Measurements from ENCODE around the gene AQP1.

AQP1 gene

DNA sequence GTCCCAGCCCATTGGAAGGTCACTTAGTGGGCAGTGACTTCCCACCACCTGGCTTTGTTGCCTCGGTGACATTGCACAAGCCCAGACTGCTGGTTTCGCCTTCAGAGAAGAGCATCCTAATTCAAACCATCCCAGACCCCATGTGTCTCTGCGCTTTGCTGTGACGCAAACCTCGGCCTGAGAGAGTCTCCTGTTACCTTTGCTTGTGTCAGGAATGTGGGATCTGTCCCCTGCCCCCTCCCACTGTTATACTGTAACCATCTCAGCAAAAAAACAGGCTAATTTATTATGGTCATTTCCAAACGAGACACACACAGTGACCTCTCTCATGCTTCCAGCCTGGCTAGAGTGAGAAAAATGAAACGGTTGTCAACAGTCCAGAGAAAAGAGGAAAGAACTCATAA, 25.0 kb upstream of the AQP1 start:
- no peak for DNase-seq

DNA sequence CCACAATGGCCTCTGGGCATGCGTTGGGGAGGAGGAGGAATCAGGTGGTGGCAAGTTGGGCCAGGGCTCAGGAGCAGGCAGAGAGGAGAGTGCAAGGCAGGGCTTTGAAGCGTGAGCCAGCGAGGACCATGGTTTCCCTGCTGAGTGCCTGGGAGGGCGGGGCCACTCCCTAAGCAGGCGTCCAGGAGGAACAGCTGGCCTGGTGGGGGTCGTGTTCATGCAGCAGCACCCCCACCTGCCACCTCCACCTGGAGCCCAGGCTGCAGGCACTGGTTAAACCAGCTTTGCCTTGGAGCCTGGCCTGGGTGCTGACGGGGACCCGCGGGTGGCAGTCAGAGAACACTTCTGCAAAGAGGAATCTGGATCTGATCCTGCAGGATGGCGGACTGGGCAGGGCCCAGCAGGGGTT, 24.2 kb upstream of the AQP1 start:
- DNase-seq = no peak

DNA sequence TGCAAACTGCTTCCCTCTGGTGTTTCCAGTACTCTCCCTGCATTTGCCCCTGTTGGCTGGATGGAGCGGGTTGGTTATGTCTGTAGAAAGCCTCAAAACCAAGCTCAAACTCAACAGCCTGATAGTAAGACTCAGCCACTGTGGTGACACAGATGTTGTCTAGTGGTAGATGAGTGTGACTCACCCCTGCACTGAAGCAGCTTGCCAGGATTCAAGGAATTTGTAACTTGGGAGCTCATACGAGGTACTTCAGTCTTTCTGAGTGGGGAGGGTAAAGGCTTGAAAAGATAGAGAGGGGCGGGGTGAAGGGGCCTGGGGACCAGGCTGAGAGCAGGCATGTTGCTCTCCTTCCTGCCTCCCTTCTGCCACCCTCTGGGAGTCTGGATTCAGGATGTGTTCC, 22.9 kb upstream of the AQP1 start:
- no peak for DNase-seq

DNA sequence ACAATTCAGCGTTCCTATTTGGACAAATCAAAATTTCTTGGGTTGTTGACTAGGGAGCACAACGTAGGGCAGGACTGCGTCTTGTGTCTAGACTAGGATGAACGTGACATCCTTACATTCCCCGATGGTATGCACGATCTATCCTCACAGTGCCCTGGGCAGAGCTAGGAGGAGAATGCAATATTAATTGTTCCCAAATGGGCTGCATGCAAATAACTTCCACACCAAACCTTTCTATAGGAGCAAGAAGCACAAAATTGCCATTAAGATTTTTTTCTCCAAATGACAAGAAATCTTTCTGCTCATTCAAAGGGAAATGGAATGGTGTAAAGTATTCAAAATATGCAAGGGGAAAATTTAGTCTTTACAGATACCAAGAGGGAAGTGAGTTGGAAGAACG, 21.4 kb upstream of the AQP1 start:
- DNase-seq = no peak

DNA sequence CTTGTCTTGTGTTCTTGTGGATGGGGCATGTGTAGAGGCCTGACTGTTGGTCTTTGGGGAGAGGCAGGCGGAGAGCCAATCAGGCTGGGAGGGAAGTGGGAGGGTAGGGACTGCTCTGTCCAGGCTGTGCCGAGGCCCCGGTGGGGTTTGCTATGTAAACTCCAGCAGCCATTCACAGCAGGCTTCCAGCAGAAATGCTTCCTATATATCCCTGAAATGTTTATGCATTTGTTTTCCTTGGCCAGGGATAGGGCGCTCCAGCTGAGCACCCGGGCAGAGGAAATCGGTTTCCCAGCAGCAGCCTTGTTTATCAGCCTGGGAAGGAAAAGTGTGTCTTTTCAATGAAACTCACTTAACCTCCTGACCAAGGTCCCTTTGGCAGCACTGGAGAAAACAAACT, 18.3 kb upstream of the AQP1 start:
- peak; percentile 64 for DNase-seq

DNA sequence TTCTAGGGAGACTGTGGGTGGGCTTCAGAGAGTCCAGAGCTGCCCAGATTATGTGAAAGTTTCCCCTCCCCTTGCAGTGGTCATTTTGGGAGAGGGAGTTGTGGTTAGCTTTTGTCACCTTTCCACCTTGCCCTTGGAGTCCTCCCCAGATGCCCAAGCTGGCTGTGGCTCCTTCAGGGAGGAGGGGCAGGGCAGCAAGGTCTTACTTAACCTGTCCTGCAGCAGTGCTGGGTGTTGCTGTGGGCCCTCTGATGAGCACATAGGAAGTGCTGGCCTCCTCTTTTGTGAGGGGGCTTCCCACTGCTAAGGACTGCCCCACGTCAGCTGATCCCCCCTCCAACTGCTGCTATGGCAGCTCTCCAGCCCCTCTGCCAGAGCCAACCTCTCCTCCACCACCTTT, 17.6 kb upstream of the AQP1 start:
- no peak for DNase-seq

DNA sequence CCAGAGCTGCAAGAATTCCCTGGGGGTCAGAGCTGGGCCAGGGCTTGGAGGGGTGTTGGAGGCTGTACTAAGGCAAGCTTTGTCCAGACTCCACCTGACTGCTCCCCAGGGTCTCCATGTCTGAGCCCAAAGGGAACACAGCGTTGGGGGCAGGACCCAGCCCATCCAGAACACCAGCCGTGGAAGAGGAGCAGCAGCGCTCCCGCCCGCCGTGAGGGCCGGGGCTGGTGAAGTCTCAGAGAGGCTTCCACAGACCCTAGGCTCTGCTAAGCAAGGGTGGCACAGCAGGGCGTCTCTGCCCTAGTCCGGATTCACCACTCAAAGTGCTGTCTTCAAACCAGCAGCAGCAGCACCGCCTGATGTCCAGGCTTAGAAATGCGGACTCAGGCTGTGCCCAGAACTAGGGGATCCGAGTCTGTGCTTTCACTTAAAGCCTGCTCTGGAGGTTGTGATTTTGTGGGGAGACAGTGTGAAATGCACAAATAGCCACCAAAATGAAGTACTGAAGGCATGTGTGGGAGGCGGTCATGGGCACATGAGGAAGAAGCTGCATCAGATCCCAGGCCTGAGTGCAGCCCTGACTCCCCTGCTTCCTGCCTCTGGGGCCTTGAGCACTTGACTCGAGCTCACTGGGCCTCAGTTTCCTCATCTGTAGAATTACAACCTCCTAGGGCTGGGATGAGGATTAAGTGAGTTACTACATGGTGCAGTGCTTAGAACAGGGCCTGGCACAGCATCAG, 16.6 kb upstream of the AQP1 start:
- no peak for DNase-seq

DNA sequence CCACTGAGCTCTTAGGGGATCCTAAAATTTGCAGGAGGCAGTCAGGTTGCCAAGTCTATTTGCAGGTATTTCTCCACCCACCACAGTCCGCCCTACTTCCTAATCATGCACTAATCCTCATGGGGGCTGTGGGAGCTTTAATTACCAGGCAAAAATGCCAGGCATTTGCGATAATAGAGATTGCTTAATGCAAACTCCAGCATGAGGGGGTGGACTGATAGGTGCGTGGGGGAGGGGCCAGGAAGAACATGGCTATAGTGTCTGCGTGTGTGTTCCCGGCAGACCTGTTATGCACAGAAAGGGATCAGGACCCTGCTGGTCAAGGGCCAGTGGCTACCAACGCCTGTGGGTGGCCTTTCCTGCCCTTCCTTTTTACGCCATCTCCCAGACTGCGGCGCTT, 15.6 kb upstream of the AQP1 start:
- DNase-seq = no peak

DNA sequence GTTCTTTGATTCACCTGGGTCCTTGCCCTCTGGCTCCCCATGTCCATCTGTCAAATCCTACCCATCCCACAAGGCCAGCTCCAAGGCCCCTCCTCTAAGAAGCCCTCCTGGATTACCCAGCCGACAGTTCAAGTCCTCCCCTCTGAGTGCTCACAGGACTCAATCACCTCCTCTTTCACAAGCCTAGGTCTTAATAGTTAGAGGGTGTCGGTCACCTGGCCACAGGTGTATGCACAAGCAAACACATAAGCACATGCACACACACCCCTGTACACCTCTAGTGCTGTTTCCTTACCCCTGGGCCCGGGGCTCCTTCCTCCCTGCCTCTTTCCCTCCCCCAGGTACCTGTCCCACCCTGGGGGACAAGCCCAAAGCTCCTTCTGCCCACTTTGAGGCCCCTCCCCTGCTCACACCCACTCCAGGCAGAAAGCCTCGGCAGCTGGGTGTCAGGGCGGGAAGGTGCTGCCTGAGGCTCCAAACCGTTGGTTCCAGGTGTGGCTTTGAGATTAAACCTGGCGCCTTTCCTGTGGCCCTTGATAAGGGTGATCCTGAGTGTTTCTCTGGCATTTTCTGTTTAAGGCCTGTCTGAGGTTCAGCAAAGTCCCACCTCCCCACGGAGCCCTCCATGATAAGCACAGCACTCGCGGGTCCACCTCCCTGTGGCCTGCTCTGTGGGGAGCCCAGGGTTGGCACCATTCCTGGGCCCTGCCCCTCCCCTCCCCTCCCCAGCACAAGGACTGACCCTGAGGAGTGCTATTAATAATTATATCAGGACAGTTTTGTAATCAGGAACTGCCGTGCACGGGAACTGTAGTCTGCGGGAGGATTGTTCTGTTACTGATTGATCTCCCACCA, 14.6 kb upstream of the AQP1 start:
- no peak for DNase-seq

DNA sequence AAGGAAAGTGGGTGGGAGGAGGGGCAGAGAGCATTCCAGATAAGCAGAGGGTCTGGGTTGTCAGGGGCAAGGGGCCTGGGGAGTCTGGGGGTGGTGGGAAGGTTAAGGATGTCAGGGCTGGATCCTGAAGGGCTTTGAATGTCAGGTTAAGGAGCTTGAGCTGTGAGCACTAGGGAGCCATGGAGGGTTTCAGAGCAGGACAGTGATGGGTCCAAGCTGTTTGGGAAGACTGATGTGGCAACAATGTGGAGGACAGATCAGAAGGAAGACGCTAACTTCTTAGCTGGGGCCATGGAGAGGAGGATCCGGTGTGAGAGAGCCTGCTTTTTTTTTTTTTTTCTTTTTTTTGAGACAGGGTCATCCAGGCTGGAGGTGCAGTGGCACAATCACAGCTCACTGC, 13.9 kb upstream of the AQP1 start:
- DNase-seq = no peak

DNA sequence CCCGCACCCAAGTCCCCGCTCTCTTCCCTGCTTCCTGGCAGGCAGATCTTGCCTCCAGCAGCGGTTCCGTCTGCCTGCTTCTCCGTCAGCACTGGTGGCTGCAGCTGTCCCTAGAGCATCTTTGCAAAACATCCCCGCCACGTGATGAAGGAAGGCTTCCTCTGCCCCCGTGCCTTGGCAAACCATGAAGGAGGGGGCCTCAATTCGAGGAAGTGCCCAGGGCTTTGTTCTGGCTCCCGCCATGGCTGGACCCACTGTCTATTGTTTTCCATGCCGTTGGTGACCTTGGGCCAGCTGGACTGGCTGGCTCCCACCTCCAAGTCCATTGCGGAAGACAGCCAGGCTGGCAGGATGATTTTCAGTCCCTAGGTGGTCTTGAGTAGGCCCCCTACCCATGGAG, 13.2 kb upstream of the AQP1 start:
- DNase-seq = no peak

DNA sequence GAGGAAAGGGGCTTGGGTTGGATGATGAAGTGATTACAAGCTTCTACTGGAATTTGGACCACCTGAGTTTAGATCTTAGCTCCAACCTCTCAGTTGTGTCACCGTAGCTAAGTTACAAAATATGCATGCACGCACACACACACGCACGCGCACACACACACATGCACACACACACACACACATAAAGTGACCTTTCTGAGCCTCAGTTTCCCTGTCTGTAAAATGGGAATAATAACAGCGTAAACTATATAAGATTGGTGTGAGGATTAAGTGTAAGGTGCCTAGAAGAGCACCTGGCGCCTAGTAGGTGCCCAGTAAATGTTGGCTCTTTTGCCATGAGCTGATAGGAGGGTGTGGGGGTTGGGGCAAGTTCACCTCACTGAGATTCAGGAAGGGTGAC, 12.6 kb upstream of the AQP1 start:
- no peak for DNase-seq

DNA sequence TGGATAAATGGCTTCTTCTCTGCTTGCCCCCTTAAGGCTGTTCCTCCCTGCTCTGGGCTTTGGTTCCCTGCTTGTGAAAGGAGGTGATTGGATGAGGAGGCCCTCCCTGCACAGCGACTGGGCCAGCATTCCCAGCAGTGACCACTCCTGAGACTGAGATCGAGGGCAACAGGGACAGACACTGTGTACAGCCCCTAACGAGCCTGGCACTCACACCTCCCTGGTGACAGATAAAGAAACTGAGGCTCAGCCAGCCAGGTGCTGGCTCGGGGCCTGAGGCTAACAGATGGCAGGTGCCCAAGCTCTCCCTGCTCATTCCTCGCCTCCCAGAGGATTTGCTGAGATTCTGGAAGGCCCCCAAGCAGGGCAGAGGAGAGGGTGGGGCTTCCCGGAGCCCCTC, 12.0 kb upstream of the AQP1 start:
- no peak for DNase-seq

DNA sequence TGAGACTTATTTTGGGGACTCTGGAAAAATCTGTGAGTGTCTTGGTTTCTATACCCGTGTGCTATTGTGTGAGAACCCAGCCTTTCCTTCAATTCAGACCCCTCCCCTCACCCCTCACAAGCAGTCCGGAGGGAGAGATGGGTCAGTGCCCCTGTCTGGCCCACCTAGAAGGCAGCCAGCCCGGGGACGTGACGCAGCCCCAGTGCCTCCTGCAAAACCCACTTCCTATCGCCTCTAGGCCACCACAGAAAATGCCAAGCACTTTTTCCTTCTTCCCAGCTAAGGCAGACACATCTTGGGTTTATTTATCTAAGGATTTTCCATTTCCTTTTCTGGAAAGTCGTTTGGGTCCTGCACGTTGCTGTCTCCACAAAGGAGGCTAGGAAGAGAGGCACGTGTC, 11.6 kb upstream of the AQP1 start:
- DNase-seq = no peak

DNA sequence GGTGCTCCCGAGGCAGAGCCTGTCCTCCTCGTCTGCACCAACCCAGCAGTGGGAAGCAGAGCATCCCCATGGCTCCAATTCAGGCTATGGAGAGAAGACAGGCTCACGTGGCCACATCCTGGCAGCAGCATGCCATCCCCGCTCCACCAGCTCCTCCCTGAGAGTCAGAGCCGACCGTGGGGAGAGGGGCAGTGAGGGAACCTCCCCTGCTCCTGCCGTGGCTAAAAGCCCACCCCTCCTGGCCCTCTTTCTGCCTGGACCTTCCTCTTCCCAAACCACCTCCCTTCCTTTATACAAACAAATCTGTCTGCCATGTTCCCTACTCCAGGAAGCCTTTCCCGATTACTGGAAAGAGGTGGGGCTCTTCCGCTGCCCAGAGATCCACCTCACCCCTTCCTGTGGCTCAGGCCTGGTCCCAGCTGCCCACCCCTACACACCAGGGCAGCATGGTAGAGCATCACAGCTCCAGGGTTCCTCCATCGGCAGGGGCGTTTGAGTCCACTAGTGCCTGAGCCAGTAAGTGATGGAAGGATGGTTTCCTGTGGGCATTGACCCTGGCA, 10.8 kb upstream of the AQP1 start:
- no peak for DNase-seq

DNA sequence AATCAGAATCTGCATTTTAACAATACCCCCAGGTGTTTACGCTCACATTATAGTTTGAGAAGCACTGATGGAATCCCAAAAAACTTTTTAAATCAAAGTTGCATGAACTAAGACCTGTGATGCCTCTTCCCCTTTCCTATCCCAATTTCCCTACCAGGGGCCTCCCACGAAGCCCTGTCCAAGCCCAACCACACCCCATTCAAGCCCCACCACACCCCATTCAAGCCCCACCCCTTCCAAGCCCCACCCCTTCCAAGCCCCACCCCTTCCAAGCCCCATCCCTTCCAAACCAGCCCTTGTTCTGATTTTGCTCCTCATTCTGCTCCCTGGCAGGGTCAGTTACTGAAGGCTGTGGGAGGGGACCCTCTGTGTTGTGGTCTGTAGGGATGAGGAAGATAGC, 9.8 kb upstream of the AQP1 start:
- no peak for DNase-seq

DNA sequence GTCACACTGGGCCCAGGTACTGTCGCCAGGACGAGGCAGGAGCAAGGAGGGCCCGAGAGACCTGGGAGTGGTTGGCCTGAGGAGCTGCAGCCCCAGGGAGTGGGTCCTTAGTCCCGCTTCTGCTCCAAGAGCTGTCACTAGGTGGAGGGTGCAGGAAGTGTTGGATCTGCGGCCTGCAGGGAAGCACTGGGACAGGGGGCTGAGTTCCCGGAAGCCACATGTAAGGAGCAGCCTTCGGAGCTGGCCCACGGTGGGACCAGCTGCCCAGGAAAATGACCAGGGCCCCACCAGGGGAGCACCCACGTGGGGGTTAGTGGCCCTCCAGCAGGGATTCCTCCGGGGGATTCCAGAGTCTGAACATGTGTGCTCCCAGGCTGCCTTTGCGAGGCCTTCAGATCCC, 9.2 kb upstream of the AQP1 start:
- DNase-seq = no peak

DNA sequence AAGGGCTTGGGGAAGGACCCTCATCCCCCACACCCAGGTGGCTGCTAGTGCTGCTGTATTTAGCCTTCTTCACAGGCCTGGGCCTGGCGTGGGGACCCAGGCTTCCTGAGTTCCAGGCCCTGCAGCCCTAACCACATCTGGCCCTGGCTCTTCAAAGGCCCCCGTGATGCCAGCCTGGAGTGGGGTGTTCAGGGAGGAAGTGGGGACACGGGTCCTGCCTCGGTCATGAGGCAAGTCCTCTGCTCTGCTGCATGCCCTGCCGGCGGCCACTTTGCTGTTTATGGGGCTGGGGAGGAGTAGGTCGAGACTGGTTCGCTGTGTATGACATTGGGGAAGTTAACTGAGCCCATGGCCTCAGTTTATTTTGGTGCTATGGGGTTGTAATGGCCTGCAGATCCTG, 8.5 kb upstream of the AQP1 start:
- no peak for DNase-seq

DNA sequence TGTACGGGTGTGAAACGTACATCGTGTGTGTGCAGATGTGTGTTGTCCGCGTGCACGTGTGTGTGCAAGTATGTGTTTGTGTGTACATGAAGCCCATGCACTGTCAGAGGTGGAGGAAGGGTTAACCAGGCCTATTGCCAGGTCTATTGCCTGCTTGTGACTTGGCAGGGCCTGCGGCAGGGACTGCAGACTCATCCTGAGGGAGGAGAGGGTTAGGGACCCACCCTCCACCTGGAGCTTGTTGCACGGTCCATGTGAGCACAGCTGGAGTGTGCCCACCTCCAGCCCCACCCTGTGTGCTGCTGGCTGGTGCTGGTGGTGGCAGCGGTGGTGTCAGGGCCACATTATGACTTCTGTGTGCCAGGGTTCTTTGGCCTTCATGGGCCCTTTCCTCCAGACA, 7.1 kb upstream of the AQP1 start:
- DNase-seq = no peak

DNA sequence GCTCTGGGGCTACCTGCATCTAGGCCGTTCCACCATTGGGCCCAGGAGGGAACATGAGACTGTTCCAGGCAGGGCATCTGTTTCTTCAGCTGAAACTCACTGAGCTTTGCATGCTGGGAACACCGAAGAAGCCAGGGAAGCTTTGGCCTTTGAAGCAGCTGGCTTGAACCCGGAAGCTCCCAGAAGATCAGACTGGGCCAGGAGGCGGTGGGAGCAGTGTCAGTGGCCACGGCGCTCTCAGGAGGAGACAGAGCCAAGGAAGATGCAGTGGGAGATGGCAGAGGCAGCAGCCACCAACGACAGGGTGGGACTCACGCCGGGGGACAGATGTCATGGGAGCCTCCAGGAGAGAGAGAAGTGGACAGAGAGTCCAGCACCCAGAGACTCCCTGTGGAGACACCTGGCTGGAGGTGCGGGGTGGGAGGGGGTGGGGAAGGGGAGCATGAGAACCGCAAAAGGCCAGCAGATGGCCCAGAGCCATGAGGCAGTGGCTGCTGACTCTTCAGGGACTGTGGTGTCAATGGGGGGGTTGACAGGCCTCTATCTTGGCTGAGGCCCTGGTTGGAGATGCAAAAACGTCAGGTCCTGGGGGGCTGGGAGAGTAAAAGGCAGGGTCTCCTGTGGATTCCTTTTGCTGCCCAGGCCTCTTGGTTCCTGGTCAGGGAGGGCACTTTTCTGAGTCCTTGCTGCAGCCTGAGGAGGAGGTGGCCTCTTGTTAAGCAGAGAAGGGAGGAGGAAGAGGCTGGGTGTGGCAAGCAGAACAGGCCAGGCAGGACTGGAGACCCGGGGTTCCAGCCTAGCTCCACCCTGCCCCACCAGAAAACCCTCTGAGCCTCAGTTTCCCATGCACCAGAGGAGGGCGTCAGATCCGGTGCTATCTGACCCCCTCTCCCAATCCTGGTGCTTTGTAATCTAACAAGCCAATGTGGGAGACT, 6.3 kb upstream of the AQP1 start:
- no peak for DNase-seq

DNA sequence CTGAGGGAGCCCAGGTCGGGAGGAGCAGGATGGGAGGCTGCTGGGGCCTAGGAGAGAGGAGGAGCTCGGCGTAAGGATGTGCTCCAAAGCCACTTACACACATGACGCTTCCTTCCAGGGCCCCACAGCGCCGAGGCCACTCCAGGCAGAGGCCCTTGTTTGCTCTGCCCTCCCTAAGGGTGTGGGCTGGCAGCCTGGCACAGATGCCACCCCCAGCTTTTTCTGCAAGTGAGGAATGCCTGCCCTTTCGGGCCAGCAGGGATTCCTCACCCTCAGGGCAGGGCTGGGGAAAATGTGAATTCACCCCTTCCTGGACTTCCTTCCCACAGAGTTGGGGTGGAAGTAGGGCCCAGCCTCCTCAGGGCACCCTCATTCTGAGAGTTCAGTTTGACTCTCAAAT, 5.6 kb upstream of the AQP1 start:
- DNase-seq = no peak

DNA sequence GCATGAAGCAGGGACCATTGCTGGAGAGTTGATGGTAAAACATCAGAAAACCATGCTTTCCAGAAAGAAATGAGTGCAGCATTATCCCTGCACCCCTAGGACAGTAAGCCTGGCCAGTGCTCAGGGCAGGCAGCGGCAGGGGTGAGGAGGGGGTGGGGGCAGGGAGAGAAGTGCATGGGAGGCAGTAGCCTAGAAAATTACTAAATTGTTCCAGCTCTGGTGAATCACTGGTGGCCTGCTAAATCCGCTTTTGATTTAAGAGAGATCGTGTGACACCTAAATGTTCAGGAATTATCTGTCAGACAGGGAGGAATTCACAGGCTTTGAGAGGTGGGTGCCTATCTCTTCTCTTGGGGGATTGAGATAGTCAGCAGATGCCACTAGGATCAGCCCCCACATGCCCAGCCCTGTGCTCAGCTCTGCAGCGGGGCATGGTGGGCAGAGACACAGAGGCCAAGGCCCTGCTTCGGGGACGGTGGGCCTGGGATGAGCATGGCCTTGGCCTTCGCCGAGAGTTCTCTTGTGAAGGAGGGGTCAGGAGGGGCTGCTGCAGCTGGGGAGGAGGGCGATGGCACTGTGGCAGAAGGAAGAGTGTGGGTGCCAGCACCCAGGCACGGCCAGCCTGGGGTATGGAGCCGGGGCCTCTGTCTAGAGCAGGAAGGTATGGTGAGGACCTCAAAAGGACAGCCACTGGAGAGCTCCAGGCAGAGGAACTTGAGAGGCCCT, 5.0 kb upstream of the AQP1 start:
- DNase-seq = no peak

All from midbrain (tissue), 1 donor.